Transverse colon (tissue), 4 donors: Measurements from ENCODE around the gene YDJC. TPM values are rescaled to one million over a fixed set of nuclear protein-coding genes. Genes with fewer than 3 reads are reported as not detected.
A peak's percentile ranks its signal among the peaks of the same experiment; 100 is the strongest.

ENCODE experiments used
- DNase-seq: peaks from one replicate; pipeline ENCODE4 v3.0.0-alpha.2; 2019
- H3K27ac ChIP-seq, 4 donors: fragments of 200-600 bp; sonication (generic); 2 replicates each; pipeline ENCODE4 v1.5.1; 2016 to 2018; ENCODE audit warnings: inconsistent platforms in 4 of 4
- H3K27me3 ChIP-seq: fragments of 200-600 bp; sonication (generic); 2 replicates; pipeline ENCODE4 v1.5.1; 2017; ENCODE audit warnings: inconsistent platforms
- H3K36me3 ChIP-seq, 4 donors: fragments of 200-600 bp; sonication (generic); 2 replicates each; pipeline ENCODE4 v1.5.1; 2017 to 2019; ENCODE audit warnings: inconsistent platforms in 4 of 4
- H3K4me1 ChIP-seq, 4 donors: fragments of 200-600 bp; sonication (generic); 2 replicates each; pipeline ENCODE4 v1.5.1; 2017 to 2020; ENCODE audit warnings: inconsistent platforms in 4 of 4
- H3K4me3 ChIP-seq, 4 donors: fragments of 200-600 bp; sonication (generic); 1 replicate in 1 of 4; 2 replicates in 3 of 4; pipeline versions ENCODE4 v1.5.1 to v1.6.1; 2017 to 2019; ENCODE audit warnings: inconsistent platforms in 4 of 4
- H3K9me3 ChIP-seq, 2 donors: fragments of 200-600 bp; sonication (generic); 2 replicates each; pipeline ENCODE4 v1.5.1; 2017 to 2019; ENCODE audit warnings: inconsistent platforms in 2 of 2
- EP300 ChIP-seq: sonication (generic); formaldehyde crosslinking; IDR thresholded peaks from one replicate; pipeline ENCODE4 v1.6.1; 2017; ENCODE audit warnings: antibody characterized with exemption, low read depth
- POLR2A ChIP-seq: fragments of 450-650 bp; IDR thresholded peaks from one replicate; pipeline ENCODE4 v1.6.1; 2016; ENCODE audit warnings: antibody characterized with exemption, mild to moderate bottlenecking, moderate library complexity
- POLR2AphosphoS5 ChIP-seq, 3 donors: sonication (generic); formaldehyde crosslinking; IDR thresholded peaks; one replicate each; pipeline ENCODE4 v1.6.1; 2016; ENCODE audit warnings: antibody characterized with exemption in 3 of 3
- WGBS, 2 donors: methylation state at CpG; one replicate each; pipeline ENCODE4 v1.1.5; 2018; ENCODE audit warnings: low coverage in 1 of 2; 5-methylcytosine and 5-hydroxymethylcytosine counted together
- in situ Hi-C, 4 donors: fragments of 200-750 bp; cut with MboI; loops; one replicate each; pipeline versions ENCODE4 v1.15.0 to v1.15.1; 2017; ENCODE audit warnings: low sequenced_read_pairs in 3 of 4, low pct_ligation_motif_present in 1 of 4, low pct_unique_long_range_greater_than_20kb in 1 of 4
- intact Hi-C: fragments of 100-400 bp; cut with DNase I; formaldehyde crosslinking; loops from one replicate; pipeline ENCODE4 v1.15.1; 2023; ENCODE audit warnings: low total_unique reads
- total RNA-seq, 4 donors: library from RNA; depleted of rRNA; stranded (reverse); fragments of >200 nt; gene quantifications; one replicate each; pipeline ENCODE4 v1.1.0, GENCODE V29; 2016
- TF ChIP-seq, protein P1 (sequence below), 5 experiments: fragments of 200-600 bp in 3 of 5; fragments of 450-650 bp in 2 of 5; sonication (generic) in 3 of 5; IDR thresholded peaks; 1 replicate in 2 of 5; 2 replicates in 3 of 5; pipeline ENCODE4 v1.5.1; 2016 to 2017; ENCODE audit warnings: antibody characterized with exemption in 5 of 5, inconsistent platforms in 3 of 5, mild to moderate bottlenecking in 2 of 5, moderate library complexity in 1 of 5

Gene YDJC
- total RNA-seq, 4 donors from 2014 or later: 43.3 to 112 (median 69.5) TPM

DNA sequence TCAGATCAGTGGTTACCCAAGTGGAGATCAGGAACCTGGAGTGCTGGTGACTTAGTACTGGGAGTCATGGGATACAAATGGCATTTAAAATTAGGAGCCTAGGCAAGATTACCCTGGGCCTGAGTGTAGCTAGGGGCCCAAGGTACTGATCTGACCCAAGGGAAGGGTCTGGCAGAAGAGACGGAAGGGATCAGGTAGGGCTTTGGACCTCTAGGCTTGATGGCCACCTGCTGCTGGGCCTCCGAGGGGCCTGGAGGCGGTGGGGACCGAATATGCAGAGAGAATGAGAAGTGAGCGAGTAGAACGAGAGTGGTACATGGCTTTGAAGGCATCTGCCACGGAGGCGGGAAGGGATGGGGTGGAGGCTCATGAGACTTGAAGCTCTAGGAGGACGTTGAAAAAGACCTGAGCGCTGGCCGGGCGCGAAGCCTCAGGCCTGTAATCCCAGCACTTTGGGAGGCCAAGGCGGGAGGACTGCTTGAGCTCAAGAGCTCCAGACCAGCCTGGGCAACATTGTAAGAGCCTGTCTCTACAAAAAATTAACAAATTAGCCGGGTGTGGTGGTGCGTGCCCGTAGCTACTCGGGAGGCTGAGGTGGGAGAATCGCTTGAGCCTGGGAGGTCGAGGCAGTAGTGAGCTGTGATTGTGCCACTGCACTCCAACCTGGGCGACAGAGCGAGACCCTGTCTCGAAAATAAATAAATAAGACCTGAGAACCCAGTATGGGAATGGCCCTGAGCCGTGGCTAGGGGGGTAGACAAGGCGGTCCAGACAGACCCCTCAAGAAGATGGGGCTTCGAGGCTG lies 35.4 kb upstream of the YDJC start:
- Histone ChIP-seq H3K27ac (peak overlapping the region; percentile 89 to 97 (median 93)), H3K27me3 (no peaks in the 10 kb centered on the region), H3K9me3 (no peaks in the 10 kb centered on the region), H3K4me1 (peaks cover 4 to 15% (median 6%) of the 10 kb centered on the region in 4 donors), H3K4me3 (peak overlapping the region; percentile 45 to 91 (median 68)), H3K36me3 (peaks cover 0 to 7% (median 0%) of the 10 kb centered on the region in 4 donors)
- TF ChIP-seq EP300 (no peak), POLR2AphosphoS5 (IDR thresholded peaks at IDR 0.05) (no peak), POLR2A (no peak)
- TF ChIP-seq, protein P1, sequence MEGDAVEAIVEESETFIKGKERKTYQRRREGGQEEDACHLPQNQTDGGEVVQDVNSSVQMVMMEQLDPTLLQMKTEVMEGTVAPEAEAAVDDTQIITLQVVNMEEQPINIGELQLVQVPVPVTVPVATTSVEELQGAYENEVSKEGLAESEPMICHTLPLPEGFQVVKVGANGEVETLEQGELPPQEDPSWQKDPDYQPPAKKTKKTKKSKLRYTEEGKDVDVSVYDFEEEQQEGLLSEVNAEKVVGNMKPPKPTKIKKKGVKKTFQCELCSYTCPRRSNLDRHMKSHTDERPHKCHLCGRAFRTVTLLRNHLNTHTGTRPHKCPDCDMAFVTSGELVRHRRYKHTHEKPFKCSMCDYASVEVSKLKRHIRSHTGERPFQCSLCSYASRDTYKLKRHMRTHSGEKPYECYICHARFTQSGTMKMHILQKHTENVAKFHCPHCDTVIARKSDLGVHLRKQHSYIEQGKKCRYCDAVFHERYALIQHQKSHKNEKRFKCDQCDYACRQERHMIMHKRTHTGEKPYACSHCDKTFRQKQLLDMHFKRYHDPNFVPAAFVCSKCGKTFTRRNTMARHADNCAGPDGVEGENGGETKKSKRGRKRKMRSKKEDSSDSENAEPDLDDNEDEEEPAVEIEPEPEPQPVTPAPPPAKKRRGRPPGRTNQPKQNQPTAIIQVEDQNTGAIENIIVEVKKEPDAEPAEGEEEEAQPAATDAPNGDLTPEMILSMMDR (IDR thresholded peaks at IDR 0.05): no peak
- in situ Hi-C loops (no loop called here), intact Hi-C loops (no loop called here)
- 74 to 100% methylated on average over 2 to 26 of the region's 26 CpGs for WGBS, 2 donors
- no peak for DNase-seq

- Histone ChIP-seq H3K36me3 (no peaks in the 10 kb centered on the region), H3K4me1 (peaks cover 4 to 15% (median 6%) of the 10 kb centered on the region in 4 donors), H3K4me3 (no peak overlapping the region), H3K27ac (no peak overlapping the region), H3K9me3 (no peaks in the 10 kb centered on the region), H3K27me3 (no peaks in the 10 kb centered on the region)
- DNase-seq: no peak
- in situ Hi-C loops: no loop called here
- intact Hi-C loops: no loop called here
- TF ChIP-seq, protein P1 (IDR thresholded peaks at IDR 0.05): no peak
- no peak for TF ChIP-seq POLR2AphosphoS5 (IDR thresholded peaks at IDR 0.05)
- TF ChIP-seq POLR2A: no peak
- no peak for TF ChIP-seq EP300
- whole genome bisulfite sequencing, 2 donors: 91 to 100% methylated on average over 1 to 2 of the region's 2 CpGs
Observed at GRCh38 chr22:21663738-21664137, 33.9 kb upstream of the YDJC start.

DNA sequence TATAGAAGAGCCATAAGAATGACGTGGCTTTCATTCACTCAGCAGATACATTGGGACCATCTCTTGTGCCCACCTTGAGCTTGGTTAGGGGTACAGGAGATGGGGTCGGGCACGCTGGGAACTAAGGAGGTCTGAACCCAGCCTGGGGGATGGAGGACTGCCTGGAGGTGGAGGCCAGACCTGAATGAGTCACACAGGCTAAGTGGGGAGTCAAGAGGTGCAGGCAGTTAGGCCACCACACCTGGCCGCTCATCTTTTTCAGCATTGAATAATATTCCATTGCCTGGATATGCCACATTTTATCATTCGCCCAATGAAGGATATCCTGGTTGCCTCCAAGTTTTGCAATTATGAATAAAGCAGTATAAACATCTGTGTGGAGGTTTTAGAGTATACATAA lies 32.2 kb upstream of the YDJC start:
- no peak for DNase-seq
- H3K9me3 ChIP-seq: no peaks in the 10 kb centered on the region
- no peaks in the 10 kb centered on the region for H3K36me3 ChIP-seq
- intact Hi-C loops: no loop called here
- H3K4me1 ChIP-seq: peaks cover 8 to 23% (median 14%) of the 10 kb centered on the region in 4 donors
- in situ Hi-C loops: no loop called here
- WGBS, 2 donors: 94 to 96% methylated on average over 5 of the region's 5 CpGs
- peaks cover 5% of the 10 kb centered on the region for H3K27me3 ChIP-seq
- H3K27ac ChIP-seq: no peak overlapping the region
- no peak for TF ChIP-seq POLR2AphosphoS5 (IDR thresholded peaks at IDR 0.05)
- TF ChIP-seq EP300: no peak
- no peak for TF ChIP-seq POLR2A
- TF ChIP-seq, protein P1 (IDR thresholded peaks at IDR 0.05): no peak
- no peak overlapping the region for H3K4me3 ChIP-seq

DNA sequence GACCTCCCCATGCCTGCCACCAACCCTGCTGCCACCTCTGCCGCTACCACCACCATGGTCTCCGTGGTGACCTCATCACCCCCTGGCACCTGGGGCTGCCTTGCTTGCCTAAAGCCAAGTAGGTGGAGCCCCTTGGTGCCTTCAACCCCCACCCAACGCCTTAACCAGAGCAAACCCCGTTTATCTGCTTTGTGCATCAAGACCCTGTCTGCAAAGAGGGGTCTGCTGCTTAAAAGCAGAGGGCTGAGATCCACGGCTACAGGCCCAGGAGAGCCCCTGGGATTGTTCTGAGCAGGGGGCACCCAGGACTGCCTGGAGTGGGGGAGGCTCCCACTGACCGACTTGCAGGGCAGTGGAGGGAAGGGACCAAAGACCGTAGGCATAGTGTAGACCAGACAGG lies 31.1 kb upstream of the YDJC start:
- 84% methylated on average over 7 of the region's 7 CpGs; no CpG with 5 or more reads in 1 of the 2 donors for WGBS, 2 donors
- peaks cover 5 to 20% (median 15%) of the 10 kb centered on the region in 4 donors for H3K4me1 ChIP-seq
- intact Hi-C loops: no loop called here
- H3K36me3 ChIP-seq: no peaks in the 10 kb centered on the region
- peaks cover 9% of the 10 kb centered on the region for H3K27me3 ChIP-seq
- no peak overlapping the region for H3K27ac ChIP-seq
- in situ Hi-C loops: no loop called here
- H3K4me3 ChIP-seq: no peak overlapping the region
- no peaks in the 10 kb centered on the region for H3K9me3 ChIP-seq
- DNase-seq: no peak
- no peak for TF ChIP-seq POLR2AphosphoS5 (IDR thresholded peaks at IDR 0.05)
- TF ChIP-seq, protein P1 (IDR thresholded peaks at IDR 0.05): no peak
- TF ChIP-seq POLR2A: no peak
- TF ChIP-seq EP300: no peak
